Inflammatory macrophage treated with lipopolysaccharide for 1 hour (primary cell): ENCODE data around the gene BLVRB.
"Not testable (repeated sequence)": the region's sequence is repeated elsewhere in the genome, so short reads cannot be mapped to it uniquely, and the experiment has no call there.

Experiments used
- DNase-seq, 2 donors: peaks; one replicate each; pipeline ENCODE4 v3.0.0-alpha.2; 2020 to 2022

The BLVRB gene

GRCh38 chr19:40421993-40422747, 43.4 kb downstream of the BLVRB start:
- DNase-seq, result no peak

GRCh38 chr19:40420766-40421765, 44.5 kb downstream of the BLVRB start:
- DNase-seq, result peak; percentile 74 to 75

- no peak for DNase-seq
These were observed 45.1 kb downstream of the BLVRB start for GRCh38 chr19:40420451-40420765.

GRCh38 chr19:40419780-40420179, 45.8 kb downstream of the BLVRB start:
- DNase-seq, result no peak

GRCh38 chr19:40419066-40419612, 46.4 kb downstream of the BLVRB start:
- no peak for DNase-seq

- no peak for DNase-seq
These were observed 47.5 kb downstream of the BLVRB start for GRCh38 chr19:40418040-40418439.

GRCh38 chr19:40417643-40417981, 47.9 kb downstream of the BLVRB start:
- no peak for DNase-seq

GRCh38 chr19:40416918-40417642, 48.5 kb downstream of the BLVRB start:
- DNase-seq, result peak in 1 of 2 donors; percentile 31

- no peak for DNase-seq
These were observed 49.8 kb downstream of the BLVRB start for GRCh38 chr19:40415768-40416167.

- no peak for DNase-seq
These were observed 50.7 kb downstream of the BLVRB start for GRCh38 chr19:40414542-40415535.

GRCh38 chr19:40413291-40413845, 52.2 kb downstream of the BLVRB start, which contains the start of gene PRX:
Gene PRX, minus strand, starts transcription at chr19:40413378. Its CDS starts 5,446 bp downstream, at chr19:40407932.
- DNase-seq, result no peak

GRCh38 chr19:40412866-40413265, 52.7 kb downstream of the BLVRB start:
- DNase-seq, result no peak

- no peak for DNase-seq
These were observed 53.5 kb downstream of the BLVRB start for GRCh38 chr19:40411958-40412499.

- DNase-seq, result no peak
These were observed 54.3 kb downstream of the BLVRB start for GRCh38 chr19:40411125-40411842.

- DNase-seq, result no peak
These were observed 55.5 kb downstream of the BLVRB start for GRCh38 chr19:40410030-40410389.

GRCh38 chr19:40408598-40408925, 57.0 kb downstream of the BLVRB start:
- not testable (repeated sequence) for DNase-seq

GRCh38 chr19:40407714-40408597, 57.6 kb downstream of the BLVRB start:
- DNase-seq, result no peak

- DNase-seq, result peak; percentile 79 to 88
These were observed 62.1 kb downstream of the BLVRB start for GRCh38 chr19:40403262-40403984.

- DNase-seq, result no peak
These were observed 65.0 kb downstream of the BLVRB start for GRCh38 chr19:40400559-40400958.
